DMS79 treated with DMSO at 0.1 percent for 48 hours (cell line): ENCODE data around the gene CFAP74.
"Not testable (repeated sequence)": the region's sequence is repeated elsewhere in the genome, so short reads cannot be mapped to it uniquely, and the experiment has no call there.

ENCODE experiments used
- DNase-seq: peaks from one replicate; lab custom pipeline; 2025; lab: John Stamatoyannopoulos, UW

Gene CFAP74

DNA sequence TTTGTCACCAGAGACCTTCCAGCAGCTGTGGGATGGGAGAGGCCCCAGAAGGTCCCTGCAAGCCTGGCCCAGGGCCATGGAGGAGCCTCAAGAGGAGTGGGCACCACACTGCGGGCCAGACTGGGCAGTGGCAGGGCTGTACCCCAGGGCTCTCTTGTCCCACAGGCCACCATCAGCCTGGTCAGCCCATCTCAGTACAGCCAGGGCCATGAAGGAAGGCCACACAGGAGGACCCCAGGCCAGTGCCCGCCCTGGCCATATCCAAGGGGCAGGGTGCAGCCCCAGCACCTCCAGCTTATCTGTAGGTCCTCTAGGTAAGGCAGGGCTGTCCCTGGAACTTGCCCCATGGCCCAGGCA, 109.6 kb downstream of the CFAP74 start:
- DNase-seq, result no peak

DNA sequence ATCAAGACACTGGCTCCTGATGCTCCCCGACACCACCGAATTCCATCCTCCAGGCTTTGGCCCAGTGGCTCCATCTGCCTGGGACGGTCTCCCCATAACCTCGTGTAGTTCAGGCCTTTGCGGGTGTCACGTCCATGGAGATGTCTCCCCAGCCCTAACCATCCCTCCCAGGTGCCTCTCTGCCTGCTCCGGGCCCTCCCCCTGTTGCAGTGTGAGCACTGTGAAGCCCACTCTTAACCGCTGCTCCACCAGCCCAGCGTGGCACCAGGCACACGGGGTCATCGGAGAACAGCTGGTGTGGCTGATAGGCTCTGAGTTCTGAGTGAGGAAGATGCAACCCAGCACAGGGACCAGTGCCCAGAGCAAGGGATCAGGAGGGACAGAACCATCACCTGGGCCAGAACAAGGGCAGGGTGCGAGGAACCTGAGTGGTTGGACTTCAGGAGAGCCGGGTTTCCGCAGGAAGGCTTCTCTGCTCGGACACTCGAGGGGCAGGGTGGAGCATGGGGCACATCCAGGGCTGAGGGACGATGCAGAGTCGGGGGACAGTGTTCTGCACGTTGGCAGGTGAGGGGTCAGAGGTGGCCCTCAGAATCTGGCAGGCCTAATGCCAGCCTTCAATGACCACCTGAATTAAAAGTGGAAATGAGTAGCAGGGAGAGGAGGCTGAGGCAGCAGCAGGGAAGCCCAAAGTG, 110.1 kb downstream of the CFAP74 start:
- DNase-seq, result no peak

DNA sequence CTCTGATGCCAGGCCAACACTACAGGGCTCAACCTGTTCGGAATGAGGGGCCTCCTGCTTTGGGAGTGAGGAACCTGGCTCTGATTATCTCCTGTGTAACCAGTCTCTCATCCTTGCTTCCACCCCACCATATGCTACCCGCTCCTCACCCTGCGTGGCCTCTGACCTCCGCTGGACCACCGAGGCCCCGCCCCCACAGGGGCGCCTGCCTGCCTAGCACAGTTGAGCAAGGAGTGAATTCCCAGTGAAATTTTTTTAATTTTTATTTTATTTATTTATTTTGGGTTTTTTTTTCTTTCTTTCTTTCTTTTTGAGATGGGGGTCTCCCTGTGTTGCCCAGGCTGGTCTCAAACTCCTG, 110.8 kb downstream of the CFAP74 start:
- no peak for DNase-seq

DNA sequence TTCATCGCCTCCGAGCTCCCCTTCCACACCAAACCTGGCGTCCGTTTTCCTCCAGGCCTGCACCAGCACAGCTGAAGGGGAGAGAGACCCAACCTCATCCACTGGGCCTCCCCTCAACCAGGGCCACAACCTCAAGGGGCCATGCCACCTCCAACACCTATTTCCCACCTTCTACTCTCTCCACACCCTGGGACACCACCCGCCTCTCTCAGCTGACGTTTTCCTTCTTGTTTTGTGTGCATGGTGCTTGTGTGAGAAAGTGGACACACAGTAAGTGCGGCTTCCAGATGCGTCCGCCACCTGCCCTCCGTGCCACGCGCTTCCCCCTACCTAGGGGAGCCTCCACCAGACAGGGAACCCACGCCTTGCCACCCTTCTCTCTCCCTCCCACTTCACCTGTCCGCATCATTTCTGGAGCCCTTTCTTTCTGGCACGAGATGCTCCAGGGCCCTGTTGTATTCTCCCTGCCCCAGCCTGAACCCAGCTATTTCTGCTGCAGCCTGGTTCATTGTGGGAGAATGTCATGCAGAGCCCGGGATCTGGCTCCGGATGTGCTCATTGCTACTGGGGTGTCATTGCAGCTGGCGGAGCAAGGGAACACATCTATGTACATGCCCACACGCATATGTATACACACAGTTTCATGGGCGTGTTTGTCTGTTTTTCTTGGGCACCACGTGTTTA, 111.4 kb downstream of the CFAP74 start:
- DNase-seq, result no peak

DNA sequence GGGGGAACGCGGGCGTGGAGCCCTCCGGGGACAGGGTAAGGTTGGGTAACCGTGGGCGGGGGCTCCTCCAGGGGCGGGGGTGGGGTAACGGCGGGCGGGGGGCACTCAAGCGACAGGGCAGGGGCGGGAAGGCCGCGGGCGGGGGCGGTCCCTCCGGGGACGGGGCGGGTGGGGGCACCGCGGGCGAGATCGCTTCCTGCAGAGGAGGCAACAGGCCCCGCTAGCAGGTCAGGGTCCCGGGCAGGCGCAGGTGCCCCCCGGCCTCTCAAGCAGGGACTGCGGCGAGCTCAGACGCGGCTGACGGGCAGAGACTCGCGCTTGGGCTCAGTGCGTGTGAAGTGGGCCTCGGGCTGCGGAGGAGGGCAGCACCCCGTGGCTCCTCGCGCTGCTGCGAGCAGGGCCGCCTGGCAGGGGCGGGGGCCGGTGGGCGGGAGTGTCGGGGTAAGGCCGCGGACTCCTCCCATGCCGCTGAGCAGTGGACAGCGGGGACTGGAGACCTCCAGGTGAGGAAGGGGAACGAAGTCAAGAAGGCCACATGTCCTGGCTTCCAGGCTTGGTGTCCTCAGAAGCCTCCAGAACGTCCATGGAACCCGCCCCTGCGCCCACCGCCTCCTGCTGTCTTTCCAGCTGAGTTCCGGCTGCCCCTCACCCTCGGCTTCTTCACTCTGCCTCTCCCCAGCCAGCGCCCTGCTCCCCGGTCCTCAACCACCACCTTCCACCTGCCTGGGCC, 112.1 kb downstream of the CFAP74 start:
- peak; percentile 80 for DNase-seq

DNA sequence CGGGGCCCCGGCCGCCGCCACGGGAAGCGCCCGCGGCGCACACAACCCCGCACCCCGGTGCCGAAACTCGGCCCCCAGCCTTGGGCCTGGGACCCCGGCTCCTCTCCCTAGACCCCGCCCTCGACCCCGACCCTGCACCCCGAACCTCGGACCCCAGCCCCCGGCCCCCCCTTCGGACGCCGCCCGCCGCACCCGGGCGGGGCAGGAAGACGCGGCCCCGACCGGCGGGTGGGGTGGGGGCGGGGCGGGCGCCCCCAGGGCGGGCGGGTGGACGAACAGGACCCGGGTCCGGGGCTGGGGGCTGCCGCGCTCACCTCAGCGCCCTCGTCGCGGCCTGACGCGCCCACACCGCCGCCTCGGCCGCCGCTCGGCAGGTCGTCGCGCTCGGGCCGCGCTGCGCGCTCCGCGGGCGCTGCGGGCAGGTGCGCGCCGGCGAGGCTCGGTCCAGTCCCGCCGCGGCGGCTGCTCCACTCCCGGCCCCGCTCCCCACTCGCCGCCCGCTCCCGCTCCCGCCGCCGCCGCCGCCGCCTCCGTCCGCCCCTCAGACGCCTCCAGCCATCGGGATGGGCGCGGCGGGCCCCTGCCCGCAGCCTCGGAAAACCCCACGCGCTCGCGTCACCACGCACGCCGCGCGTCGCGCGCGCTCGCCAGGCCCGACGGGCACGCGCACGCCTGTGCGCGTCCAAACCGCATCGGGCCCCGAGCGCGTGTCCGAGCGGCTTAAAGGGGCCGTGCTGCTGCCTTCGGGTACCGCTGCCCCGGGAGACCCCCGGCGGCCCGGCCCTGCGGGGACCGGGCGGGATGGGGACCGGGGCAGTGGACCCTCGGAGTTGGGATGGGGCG, 112.9 kb downstream of the CFAP74 start, which contains the start of gene GNB1:
Gene GNB1 (minus strand): TSS at position 582 of the 843 bp plus-strand sequence. CDS start 65,634 bp downstream, outside the sequence.
- peak; percentile 72 for DNase-seq

DNA sequence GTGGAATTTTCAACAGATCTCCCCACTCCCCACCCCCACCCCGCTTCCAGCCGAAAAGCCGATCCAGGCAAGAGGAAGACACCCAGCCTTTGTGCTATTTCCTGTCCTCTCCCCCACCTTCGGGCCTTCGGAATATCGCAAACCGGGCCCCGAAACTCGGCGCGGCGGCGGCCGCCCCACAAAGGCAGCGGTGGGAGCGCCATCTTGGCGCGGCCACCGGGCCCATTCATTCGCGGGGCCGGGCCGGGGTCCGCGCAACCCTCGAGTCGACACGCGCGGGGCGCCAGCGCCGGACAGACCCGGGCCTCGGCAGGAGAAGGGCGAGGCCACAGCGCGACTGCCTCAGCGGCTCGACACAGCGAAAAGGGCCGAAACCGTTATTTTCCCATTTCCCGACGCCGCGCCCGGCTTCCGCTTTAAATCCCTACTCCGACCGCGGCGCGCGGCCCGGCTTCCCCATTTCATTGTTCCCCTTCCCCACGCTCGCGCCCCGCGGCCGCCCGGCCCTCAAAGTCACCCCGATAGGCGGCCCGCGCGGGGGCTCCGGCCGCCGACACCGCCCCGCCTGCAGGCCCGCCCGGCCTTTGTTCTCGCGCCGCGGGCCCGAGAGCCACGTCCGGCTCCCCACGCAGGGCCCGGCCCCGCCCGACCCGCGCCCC, 113.6 kb downstream of the CFAP74 start:
- peak; percentile 9 for DNase-seq

DNA sequence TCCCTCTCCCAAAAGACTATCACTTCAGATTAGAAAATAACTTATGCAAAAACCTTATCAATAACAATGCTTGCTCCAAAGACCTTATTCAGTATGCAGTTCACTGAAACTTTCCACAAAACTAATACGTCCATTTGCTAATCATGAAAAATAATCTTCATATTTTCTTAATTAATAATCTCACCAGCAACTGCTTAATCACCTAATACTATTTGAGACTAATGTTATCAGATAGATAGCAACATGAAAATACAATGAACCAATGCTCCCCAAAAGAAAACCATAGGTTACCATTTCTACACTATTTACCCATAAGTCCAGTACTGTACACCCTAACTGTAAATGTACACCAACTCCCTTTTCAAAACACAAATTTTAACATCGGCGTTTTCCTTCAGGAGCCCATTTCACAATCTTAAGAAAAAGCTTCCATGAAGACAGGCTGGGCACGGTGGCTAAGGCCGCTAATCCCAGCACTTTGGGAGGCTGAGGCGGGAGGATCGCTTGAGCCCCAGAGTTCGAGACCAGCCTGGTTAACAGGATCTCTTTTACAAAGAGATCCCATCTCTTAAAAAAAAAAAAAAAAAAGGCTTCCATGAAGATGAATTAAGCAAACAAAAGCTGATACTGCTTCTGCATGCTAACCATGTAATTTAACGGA, 114.4 kb downstream of the CFAP74 start:
- DNase-seq, result peak; percentile 9

DNA sequence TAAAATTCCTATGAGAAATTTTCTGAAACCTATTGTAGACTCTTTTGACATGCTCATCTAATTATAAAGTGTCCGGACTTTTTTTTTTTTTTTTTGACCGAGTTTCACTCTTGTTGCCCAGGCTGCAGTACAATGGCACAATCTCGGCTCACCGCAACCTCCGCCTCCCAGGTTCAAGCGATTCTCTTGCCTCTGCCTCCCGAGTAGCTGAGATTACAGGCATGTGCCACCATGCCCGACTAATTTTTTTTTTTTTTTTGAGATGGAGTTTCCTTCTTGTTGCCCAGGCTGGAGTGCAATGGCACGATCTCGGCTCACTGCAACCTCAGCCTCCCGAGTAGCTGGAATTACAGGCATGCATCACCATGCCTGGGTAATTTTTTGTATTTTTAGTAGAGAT, 119.7 kb downstream of the CFAP74 start:
- DNase-seq, result not testable (repeated sequence)

DNA sequence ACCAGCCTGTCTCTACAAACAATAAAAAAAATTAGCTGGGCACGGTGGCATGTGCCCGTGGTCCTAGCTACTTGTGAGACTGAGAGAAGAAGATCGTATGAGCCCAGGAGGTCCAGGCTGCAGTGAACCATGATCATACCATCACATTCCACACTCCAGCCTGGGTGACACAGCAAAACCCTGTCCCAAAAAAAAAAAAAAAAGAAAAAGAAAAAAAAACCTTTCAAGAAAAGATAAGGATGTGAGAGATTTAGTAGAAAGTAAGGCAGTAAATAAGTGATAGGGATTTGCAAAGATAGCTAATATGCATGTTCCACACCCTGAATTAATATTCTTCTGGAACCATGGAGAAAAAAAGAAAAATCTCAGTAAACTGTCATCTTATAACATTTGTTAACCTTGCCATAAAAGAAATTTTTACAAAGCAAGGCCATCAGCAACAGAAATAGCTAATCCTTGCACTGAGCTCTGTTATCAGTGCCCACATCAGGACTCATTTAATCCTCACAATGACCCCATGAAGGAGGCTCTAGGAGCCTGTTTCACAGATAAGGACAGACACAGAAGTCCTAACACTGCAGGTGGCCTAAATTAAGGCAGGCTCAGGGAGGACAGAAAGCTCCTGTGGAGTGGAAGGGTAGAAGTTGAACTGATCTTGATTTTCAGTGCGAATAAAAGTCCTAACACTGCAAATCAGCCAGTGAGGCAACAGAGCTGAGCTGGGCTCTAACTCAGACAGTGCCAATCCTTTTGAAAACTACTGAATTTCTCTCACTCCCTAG, 120.3 kb downstream of the CFAP74 start:
- no peak for DNase-seq

DNA sequence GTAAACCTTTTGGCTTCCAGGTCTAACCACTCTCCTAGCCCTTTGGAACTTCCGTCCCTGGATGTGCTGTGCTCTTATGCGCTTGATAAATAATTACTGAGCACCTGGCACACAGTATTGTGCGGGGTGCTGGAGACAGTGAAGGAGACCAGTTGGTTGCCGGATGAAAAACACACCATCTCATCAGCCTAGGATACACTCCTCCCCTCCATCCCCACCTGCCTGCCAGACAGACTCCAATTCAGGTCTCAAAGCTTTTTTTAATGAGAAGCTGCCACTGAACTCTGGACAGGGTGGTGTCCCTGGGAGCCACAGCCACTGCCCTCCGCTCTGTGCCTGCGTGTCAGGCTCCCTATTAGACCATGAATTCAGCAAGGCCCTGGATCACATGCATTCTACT, 121.9 kb downstream of the CFAP74 start:
- no peak for DNase-seq

DNA sequence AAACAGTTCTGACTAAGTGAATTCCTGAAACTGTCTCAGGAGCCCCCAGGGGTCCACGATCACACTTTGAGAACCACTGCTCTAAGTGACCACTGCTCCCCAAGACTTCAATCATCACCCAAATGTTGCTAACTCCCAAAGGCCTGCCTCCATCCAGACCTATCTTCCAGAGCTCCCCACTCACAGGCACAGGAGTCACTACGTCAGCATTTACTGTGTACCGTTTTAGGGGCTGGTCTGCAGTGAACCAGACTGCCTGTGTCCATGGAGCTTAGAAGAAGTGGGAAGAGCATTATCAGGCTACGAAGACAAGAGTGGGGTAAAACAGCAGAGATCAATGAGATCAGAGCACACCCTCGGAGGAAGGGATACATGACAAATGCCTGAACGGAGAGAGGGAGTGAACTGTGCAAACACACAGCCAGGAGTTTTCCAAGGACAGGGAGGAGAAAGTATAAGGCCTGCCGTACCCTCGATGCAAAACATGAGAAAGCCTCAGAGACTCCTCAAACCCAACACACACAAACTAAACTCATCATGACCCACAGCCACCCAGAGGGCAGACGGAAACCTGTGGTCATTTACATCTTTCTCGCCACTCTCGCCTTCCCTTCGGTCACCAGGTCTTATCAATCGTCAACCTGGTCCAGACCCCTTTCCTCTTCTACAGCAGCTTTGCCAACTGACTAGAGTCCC, 122.8 kb downstream of the CFAP74 start:
- no peak for DNase-seq

DNA sequence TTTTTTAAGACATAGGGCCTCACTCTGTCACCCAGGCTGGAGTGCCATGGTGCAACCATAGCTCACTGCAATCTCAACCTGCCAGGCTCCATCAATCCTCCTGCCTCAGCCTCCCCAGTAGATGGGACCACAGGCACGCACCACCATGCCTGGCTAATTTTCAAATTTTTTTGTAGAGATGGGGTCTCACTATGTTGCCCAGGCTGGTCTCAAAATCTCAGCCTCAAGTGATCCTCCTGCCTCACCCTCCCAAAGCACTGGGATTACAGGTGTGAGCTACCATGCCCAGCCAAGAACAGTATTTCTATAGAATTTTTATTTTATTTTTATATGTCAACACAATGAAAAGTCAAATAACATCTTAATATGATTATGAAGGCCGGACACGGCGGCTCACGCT, 123.6 kb downstream of the CFAP74 start:
- DNase-seq, result no peak

DNA sequence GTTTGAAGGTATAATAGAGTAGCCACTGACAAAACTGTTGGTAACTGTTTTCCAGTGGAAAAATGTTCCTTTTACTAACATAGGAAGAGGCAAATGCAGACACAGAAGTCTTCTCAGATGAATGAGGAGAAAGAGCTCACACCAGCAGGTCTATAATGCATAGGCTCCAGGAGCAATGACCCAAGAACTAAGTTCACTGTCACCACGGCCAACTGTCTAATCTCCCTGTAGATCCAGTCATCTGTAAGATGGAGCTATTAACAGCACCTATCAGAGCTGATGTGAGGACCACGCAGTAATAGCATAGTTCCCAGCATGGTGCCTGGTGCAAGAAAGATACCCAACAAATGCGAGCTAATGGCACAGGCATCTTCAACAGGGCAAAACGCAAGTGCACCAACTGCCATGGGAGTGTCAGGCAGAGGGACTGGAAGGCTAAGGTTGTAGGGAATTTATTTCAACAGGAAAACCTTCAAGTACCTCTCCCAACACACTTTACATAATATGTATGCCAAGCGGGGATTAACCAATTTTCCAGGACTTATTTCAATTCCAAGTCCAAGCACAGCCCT, 125.6 kb downstream of the CFAP74 start:
- no peak for DNase-seq

DNA sequence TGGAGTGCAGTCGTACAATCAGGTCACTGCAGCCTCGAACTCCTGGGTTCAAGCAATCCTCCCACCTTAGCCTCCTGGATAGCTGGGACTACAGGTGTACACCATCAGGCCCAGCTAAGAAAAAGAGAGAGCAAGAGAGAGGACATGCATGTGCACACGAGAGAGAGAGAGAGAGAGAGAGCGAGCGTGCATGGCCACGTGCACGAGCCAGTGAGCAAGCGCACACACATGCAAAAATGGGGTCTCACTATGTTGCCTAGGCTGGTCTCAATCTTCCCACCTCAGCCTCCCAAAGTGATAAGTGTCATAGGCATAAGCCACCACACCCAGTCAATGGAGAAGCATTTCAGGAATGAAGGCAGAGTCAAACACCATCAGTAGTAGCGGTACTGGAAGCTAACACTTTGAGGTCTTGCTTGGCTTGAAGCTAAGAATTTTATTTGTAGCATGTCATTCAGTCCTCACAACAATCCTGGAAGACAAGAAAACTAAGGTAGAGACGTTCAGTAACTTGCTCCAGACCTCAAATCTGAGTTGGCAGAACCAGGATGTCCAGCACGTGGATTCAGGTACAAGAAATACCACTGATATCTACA, 127.2 kb downstream of the CFAP74 start:
- no peak for DNase-seq

DNA sequence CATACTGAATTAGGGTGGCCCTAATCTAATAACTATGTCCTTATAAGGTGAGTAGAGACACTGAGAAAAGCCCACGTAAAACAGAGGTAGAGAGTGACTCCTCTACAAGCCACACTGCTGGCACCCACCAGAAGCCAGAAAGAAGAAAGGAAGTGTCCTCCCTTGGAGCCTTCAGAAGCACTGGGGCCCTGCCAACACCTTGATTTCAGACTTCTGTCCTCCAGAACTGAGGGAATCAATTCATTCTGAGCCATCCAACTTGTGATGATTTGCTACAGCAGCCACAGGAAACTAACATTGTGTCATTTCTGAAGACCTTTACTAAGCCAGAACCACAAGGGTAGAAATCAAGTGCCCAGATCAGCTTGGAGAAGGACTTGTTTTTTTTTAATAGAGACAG, 127.7 kb downstream of the CFAP74 start:
- no peak for DNase-seq

DNA sequence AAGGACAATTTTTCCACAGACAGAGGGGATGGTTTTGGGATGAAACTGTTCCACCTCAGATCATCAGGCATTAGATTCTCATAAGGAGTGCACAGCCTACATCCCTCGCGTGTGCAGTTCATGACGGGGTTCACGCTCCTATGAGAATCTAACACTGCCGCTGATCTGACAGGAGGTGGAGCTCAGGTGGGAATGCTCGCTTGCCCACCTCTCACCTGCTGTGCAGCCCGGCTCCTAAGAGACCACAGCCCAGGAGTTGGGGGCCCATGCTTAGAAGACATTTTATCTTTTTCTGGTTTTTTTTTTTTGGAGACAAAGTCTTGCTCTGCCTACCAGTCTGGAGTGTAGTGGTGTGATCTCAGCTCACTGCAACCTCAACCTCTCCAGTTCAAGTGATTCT, 128.7 kb downstream of the CFAP74 start:
- DNase-seq, result no peak

DNA sequence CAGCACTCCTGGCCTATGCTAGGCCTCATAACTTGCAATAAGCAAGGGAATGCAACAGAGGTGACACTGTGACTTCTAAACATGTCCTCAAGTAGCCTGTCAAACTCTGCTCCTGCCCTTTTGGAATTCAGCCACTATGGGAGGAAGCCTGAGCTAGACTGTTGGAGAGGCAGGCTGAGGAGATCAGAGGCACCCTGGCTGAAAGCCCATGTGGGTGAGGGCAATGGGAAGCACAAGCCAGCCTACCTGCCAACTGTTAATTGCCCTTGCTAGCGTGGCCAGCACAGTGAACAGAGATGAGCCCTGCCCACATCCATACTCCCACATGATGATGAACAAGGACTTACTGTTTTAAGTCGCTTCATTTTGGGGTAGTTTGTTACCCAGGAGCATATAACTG, 130.4 kb downstream of the CFAP74 start:
- DNase-seq, result no peak
